HG02571 (cell line): ENCODE measurements around the gene STIL.

Experiments
- ATAC-seq: cut with Tn5 transposase; IDR thresholded peaks from one replicate; pipeline ENCODE4 v1.9.1; 2021; ENCODE audit warnings: mild to moderate bottlenecking, moderate library complexity; ENCODE audit not compliant: unreplicated experiment

Gene STIL

DNA sequence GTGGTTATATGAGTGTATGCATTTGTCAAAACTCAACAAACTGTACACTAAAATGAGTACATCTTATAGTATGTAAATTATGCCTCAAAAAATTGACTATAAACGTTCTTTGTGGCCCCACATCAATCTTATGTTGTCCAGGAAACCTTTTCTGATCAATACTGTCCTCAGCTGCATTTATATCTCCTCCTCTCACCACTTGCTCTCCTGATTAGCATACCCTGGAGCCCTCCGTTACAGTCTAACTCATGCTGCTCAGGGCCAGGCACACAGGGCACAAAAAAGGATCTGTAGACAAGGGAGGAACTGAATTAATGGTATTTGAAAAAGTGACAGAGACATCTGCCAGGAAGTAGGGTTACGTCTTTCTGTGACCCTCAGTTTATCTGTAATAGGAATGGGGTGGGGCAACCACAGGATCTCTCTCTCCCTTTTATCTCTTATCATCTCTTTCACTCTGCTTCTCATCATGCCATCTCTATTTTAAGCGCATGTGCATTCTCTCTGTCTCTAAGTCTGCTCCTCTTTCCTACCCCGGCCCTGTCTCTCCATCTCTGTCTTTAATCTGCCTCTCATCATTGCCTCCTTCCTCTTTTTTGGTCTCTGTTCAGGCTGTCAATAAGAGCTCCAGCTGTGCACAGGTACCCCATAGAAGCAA is 74.9 kb downstream of the STIL start:
- ATAC-seq: no peak

DNA sequence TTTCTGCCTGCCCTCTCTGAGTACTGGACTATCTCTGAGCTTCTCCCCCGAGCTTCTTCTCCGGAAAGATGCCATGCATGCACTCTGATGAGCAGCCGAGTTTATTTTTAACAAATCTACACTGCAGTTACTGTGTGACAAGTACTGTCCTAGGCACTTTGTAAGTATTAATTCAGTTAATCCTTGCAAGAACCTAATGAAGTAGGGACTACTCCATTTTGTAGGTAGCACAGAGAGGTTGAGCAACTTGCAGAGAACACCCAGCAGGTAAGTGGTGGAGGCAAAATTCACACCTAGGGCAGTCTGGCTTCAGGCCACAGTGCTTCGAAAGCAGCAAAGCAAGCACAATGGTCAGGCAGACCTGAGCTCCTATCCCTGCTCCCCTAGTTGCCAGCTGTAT is 78.1 kb downstream of the STIL start:
- no peak for ATAC-seq

DNA sequence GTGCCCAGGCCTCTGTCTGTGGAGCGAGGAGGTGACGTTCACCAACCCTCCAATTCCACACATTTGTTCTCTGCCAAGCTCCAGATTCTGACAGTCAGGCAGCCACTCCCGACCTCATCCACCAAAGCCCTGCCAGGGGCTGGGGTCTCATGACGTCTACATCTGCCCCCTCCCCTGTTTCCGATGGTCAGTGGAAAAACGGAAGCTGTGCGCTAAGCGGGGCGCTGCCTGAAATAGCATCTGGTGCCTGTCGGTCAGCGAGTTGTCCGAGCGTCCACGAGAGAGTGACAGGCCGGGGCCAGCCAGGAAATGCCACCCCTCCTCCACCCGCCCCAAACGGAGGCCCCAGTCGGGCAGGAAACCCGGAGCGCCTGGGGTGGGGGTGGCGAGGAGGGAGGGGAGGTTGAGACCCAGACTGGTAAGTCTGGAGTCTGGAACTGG is 78.7 kb downstream of the STIL start:
- ATAC-seq: no peak

DNA sequence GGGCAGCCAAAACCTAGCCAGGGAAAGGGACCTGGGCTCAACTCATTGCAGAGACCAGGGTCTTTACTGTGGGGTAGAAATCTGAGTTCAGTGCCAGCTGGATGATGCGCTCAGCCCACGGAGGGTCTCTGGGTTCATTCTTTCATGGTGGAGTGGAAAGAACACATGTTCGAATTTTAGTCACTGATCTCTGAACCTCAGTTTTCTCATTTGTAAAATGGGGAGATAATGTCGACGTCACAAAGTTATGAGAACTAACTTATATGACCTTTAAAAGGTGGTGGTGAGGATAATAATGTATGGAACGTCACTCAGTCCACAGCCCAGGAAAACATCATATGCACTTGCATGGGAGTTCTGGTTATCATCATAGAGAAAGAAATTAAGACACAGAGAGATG is 80.8 kb downstream of the STIL start:
- no peak for ATAC-seq

DNA sequence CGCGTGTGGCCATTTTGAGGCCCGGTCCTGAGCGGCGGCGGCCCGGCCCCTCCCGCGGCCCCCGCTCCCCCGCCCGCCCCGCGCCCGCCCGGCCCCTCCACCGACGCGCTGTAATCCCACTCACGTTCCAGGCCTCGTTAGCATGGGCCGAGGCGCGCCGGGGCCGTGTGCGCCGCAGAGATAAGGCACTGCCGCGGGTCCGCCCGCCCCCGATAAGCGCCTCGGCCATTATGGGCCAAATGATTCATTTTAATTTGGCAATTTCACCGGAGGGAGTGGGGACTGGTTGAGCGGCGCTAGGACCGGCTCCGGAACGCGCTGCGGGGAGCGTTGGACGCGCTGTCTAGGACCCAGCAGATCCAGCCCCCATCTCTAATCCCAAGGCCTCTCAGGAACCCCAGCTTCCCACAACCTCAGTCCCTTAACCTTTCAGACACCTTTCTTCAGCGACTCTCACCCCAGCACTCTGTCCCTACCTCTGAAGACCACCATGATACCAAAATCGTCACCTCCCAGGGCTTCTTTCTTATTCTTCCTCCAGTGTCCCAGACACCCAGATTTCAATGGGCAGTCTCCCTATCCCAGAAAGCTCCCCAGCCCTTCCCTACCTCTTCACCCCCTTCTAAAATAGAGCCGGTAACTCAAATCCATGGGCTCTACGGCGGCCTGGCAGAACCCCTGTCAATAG is 81.6 kb downstream of the STIL start, which contains the start of gene TAL1:
Gene TAL1 (minus strand): TSS at position 39 of the 688 bp plus-strand sequence. CDS start 6,337 bp downstream, outside the sequence.
- ATAC-seq: no peak

DNA sequence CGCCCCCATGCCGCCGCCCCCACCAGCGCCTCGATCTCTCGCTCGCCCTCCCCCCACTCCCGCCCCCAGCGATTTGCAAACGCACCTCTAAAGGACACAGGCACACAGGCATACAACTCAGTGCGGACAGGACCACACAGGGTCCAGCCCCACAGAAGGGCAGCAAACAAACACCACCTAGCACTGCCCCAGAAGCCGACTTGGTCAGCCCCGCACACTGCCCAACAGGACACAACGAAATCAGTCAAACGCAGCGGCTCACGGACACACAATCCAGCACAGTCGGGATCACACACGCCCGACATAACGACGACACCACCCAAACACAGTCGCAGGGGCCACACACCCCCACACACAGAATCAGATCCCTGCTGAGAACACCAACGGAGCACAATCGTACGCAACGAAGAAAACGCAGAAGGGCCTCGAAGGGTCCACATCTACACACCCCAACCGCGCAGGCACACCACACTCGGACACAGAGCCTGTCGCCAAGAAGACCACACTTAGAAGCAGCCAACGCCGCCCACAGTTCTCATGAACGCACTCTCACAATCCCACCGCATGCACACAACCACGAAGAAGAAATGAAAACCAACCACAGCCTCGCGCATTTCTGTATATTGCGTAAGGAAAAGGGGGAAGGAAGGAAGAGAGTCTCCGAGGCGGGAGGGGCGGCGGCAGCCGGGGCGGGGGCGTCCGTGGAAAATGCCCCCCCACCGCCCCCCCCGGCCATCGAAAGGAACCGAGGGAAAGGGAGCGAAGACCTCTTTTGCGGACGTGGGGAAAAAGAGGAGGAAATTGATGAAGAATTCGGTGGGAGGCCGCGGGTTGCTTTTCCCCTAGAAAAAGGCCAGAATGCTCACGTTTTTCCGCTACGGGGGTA is 82.4 kb downstream of the STIL start:
- no peak for ATAC-seq

DNA sequence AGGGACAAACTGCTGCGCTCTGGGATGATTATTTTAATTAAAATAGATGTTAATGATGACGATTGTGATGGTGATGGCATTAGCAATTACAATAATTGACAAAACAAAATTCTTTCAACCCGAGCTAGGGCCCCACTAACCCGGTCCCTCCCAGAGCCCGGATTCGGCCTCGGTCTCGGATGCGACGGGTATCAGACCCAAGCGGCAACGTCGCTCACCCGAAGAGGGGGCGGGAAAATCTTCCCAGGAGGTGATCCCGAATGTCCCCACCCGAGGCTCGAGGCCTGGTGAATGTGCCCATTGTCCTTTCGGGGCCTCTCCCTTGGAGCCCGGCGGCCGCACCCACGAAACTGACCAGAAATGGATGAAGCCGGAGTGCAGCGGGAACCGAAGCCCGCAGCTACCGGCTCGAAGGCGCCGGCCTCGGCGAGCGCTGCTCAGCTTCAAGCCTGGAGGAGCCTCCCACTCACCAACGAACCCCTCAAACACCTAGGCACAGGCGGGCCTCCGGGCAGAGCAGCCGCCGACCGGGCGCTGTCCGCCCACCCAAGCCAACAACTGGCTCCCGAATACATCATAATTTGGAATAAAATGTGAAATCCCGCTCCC is 83.2 kb downstream of the STIL start:
- ATAC-seq: no peak

DNA sequence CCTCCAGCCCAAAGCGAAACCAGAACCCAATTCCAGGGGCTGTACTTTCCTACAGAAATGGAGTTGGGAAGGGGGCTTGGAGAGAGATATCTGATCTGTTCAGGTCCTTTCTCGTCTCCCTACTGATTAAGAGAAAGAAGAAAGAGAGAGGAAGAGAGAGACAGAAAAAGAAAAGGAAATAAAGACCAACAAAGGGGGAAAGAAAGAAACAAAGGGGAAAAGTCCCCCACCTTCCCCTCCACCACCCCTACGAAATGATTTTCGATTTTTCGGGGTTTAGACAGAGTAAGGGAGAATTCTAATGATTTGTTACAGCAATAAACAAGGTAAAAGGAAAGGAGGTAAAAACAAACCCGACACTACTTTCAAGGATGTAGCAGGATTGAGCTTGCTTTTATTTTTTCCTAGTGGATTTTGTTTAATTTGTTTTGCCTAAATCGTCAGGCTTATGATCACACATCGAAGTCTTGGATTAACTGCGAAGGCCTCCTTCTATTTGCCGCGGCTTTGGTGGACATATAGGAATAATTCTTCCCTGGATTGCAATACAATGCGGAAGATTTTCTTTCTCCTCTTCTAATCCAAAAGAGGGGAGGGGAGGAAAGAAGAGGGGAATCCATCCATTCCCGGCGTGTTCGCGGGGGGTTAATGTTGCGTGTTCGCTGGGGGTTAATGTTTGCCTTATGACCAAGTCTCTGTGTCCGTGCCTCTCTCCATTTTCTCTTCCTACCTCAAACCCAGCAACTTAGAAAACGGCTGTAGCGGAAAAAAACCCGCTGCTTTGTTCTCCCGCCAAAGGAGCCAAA is 83.9 kb downstream of the STIL start:
- ATAC-seq: no peak

DNA sequence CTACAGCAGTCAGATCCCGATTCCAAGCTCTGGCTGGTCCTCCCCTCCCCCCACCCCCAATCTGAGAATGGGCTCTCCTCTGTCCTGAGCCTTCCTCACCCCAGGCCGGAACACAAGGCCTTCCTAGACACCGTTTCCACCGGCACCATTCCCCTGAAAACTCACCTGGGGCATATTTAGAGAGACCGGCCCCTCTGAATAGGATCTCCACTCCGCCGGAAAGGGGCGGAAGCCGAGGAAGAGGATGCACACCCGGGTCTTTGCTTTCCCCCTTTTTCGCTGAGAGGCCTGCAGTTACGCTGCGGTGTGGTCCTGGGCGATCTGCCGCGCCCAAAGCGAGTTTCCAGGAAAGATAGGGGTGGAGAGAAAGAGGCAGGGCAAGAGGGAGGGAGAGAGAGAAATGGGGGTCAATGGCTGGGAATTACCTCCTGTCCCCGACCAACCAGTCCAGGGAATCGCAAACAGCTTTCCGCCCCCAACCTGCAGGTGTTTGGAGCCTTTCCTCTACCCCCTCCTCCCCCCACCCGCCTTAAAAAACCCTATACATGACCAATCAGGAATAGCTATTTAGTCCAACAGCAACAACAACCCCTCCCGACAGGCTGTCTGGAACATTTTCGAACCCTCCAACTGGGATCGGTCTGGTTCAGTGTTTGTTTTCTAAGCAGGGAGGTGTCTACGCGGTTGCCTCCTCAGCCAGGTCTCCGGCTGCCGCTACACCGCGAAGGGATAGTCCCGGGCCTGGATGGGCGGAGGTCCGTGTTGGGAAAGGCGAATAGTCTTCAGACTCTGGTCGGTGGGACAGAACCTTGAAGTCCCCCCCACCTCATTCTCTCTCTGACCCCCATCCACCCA is 84.7 kb downstream of the STIL start:
- no peak for ATAC-seq

DNA sequence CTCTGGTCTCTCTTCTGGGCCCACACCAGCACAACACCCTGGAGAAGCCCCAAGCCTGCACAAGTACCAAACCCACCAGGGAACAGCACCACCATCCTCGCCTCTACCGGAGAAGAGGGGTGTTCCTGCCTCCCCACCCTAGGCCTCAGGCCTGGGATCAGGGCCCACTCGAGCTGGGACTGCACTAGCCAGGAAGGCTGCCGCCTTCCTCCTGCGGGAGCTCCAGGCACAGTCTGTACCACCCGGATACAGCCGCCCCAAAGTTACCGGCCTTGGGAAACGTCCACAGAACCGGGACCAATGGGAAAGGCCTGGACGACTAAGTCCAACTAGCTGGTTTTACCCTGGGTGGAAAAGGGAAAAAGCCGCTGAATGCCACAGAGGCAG is 85.3 kb downstream of the STIL start:
- ATAC-seq: no peak

DNA sequence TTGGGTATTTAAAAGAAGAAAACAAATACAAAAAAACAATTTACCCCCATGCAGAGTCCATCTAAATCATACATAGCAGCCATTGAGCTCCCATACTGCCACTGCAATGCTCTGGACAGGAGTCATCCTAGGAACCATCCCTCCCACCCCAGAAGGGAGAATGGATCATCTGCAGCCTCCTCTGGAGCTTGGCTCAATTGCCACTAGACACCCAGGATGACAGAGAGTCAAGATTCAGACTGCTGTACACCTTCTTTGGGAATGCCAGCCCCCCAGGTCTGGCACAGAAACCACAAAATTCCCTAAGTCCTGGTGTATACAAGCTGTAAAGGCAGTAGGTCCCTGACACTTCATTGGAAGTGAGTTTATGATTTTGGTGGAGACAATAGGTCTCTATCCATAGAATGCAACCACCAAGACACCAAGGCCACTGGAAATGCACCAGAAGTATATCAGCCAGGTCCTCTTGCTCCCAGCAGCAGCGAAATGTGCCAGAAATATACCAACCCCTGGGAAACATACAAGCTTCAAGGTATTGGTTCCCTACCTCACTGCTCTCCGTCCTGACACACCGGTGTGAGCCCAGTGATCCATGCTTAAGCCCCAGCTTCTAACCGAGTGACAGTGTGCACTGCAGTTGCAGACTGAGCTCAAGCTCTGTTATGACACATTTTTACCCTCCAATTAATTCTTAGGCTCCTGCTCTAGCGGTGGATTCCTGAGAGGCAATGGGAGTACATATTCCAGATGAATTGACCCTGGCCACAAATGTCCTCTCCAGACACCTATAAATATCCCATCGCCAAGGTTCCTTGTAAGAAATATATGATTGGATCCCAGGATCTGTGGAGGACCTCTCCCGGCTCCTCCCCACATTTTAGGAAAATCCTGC is 86.4 kb downstream of the STIL start:
- no peak for ATAC-seq

DNA sequence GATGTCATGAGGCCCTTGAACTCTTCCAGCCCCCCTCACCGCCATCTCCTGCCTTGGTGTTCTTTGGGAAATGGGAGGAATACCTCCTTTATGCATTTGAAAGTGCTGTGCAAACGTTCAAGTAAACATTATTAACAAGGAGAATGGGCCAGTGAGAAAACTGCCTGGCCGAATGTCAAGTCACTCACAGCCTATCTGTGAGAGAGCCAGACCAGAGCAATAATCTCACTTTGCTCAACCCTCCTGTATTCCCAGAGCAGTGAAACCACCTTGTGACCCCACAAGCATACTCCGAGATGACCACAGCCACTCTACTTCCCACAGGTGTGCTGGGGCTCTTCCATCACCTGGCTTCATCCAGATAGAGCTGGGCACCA is 87.1 kb downstream of the STIL start:
- ATAC-seq: no peak

DNA sequence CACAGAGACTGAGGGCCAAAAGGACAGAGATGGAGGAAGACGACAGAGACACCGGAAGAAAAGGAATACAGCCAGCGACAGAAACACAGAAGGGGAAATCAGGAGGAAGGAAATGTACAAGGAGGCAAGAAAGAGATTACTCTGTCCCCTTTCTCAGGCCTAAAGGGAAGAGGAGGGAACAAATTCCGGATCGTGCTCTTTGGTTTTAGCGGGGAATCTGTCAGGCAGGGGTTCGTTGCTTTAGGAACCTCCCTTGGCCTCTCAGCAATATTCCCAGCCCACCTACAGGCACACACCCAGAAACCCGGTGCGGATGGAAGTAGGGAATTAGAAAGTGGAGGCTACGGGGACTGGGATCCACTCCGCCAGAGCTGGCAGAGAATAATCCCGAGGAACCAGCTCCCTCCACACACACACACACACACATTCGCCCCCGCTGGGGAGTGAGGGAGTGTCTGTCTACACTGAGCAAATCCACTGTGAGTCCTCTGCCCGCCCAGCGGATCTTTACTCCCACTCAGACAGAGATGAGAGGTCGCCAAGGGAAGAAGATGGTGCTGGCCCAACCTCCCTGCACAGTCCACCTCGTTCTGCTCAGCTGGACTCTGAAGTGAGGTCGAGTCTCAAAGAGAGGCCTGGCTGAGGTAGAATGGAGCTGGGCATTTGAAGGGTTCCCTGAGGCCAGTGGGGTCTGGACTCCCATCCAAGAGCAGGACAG is 87.7 kb downstream of the STIL start:
- ATAC-seq: no peak

DNA sequence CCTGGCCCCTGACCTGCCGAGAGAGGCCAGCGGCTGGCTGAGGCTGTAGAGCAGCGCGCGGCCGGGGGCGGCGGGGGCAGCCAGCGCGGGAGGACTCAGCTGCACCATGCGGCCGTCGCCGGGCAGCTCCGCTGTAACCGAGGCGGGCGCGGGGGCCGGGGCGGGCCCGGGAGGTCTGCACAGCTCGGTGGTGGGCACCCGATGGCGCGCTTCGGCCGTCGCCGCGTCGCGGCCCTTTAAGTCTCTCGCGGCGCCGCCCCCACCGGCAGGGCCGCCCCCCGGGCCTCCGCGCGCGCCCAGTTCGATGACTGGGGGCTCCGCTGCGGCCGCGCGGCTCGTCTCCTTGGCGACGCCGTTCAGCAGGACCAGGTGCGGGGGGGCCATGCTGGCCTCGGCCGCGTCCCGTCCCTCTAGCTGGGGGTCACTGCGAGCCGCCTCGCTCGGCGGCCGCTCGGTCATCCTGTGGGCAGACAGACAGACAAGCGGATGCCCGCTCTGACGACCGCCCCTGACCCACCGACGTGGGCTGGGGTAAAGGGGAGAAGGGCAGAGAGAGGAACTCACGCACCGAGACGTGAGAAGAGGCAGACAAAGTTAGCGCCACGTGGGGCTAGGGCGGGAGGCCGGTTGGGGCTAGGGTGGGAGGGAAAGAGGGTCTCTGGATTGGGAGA is 88.4 kb downstream of the STIL start:
- no peak for ATAC-seq

DNA sequence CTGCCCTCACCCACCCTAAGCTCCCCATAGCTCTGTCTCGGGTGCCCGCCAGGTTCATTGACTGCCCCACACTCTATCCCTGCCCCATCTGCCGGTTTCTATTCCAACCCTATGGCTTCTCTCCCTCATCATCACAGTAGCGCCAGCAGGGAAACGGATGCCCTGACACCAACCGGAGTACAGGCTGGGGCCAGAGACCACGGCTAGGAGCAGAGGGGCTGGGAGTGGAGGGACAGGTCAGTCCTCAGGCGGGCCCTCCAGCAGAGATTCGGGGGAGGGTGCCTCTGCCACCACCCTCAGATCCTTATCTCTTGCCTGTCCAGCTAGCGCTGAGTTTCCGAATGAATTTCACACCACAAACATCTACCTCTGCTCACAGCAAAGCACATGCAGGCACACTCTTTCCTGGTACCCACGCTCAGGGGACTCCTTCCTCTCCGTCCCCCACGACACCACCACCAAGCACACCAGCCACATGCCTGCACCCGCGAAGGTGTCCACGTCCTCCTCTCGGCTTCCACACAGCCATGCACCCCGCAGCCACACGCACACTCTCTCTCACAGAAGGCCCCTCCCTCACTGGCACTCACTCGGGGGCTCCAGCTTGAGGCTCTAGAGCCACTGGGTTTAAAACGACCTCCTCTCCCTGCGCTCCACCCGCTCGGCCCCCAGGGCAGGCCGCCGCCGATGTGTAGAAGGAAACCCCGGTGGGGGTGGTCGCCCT is 89.1 kb downstream of the STIL start:
- ATAC-seq: no peak

DNA sequence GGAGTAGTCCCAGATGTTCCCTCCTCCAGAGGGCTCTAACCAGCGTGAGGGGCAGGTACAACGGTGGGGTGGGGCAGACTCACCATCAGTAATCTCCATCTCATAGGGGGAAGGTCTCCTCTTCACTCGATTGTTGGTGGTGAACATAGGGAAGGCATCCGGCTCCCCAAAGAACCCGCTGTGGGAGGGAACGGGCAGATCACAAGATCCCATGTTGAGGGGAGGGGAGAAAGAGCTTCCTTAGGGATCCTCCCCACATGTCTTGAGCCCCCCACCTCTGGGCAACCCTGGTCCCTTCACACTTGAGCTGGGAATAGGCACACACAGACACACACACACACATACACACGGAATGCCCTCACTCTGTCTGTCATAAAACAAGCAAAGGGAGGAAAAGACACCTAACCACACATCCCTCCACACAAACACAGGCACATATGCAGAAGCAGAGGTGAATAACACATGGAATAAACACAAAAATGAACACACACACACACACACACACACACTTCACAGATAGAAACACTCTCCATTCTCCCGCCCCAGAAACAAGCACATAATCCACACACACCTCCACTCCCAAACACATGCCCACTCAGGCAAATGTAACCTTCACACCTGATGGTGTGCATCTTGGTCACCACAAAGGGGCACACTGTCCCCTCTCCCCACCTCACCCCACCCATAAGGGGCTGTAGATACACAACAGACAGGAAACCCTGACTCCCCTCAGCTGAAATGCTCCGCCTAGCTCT is 89.8 kb downstream of the STIL start:
- no peak for ATAC-seq
